Kidney (tissue), 14 donors: ENCODE data around the gene DCLK1. TPM values are rescaled to one million over a fixed set of nuclear protein-coding genes. Genes with fewer than 3 reads are reported as not detected.

Experiments
- DNase-seq, 5 donors: peaks; one replicate each; pipeline ENCODE4 v3.0.0-alpha.2; 2013 to 2020
- FAIRE-seq: peaks from 2 replicates; lab custom pipeline; 2012; peaks lifted over from hg19 to GRCh38; lab: Jason Lieb, UNC
- H3K27ac ChIP-seq, 2 donors: one replicate each; pipeline ENCODE4 v1.7.0; 2013; ENCODE audit warnings: low read depth in 2 of 2, low read length in 2 of 2, inconsistent platforms in 1 of 2
- H3K27me3 ChIP-seq: one replicate; pipeline ENCODE4 v1.7.1; 2013; ENCODE audit warnings: low read length, inconsistent platforms; ENCODE audit not compliant: control insufficient read depth, insufficient read depth
- H3K36me3 ChIP-seq, 3 donors: one replicate each; pipeline versions ENCODE4 v1.7.0 to v1.7.1; 2013; ENCODE audit warnings: low read length in 3 of 3, control low read depth in 1 of 3, inconsistent platforms in 1 of 3; ENCODE audit not compliant: insufficient read depth in 3 of 3, control insufficient read depth in 2 of 3
- H3K4me1 ChIP-seq, 3 donors: one replicate each; pipeline versions ENCODE4 v1.7.0 to v1.7.1; 2013; ENCODE audit warnings: low read length in 3 of 3, inconsistent platforms in 1 of 3, low read depth in 1 of 3; ENCODE audit not compliant: control insufficient read depth in 2 of 3, insufficient read depth in 2 of 3
- H3K4me3 ChIP-seq, 3 donors: one replicate each; pipeline versions ENCODE4 v1.7.0 to v1.8.1; 2013; ENCODE audit warnings: low read length in 3 of 3, control low read depth in 1 of 3, inconsistent platforms in 1 of 3
- H3K9ac ChIP-seq, 3 donors: one replicate each; pipeline versions ENCODE4 v1.7.0 to v1.7.1; 2013; ENCODE audit warnings: low read length in 3 of 3, control low read depth in 1 of 3, inconsistent platforms in 1 of 3
- H3K9me3 ChIP-seq, 3 donors: one replicate each; pipeline versions ENCODE4 v1.7.0 to v1.7.1; 2013; ENCODE audit warnings: low read length in 3 of 3, control low read depth in 1 of 3, inconsistent platforms in 1 of 3; ENCODE audit not compliant: control insufficient read depth in 2 of 3, insufficient read depth in 1 of 3
- intact Hi-C: fragments of 100-400 bp; cut with DNase I; formaldehyde crosslinking; loops from one replicate; pipeline ENCODE4 v1.11.1; 2022
- polyA plus RNA-seq: library from polyadenylated mRNA; stranded (reverse); fragments of 350-450 nt; fragmentation: Illumina TruSeq; extraction: RNeasy Lipid Tissue Mini Kit (QIAGEN cat#74804); gene quantifications from one replicate; pipeline ENCODE4 v1.2.3, GENCODE V29; 2014; ENCODE audit warnings: low read depth, low replicate concordance; ENCODE audit not compliant: insufficient read depth
- total RNA-seq: library from RNA; stranded (reverse); fragmentation: NEBNext Ultra II Directional; extraction: Animal tissue kit (Norgen Biotek cat#: 25700); gene quantifications from one replicate; pipeline ENCODE4 v1.2.1, GENCODE V29; 2021
- TF ChIP-seq, protein P1 (sequence below): IDR thresholded peaks from 3 replicates; pipeline ENCODE4 v1.5.1; 2012; ENCODE audit warnings: mild to moderate bottlenecking, moderate library complexity, borderline replicate concordance; ENCODE audit not compliant: insufficient read depth; ENCODE audit errors: extremely low read depth
- donor health status: control.
- donor health status: control.
- donor health status: control.
- donor health status: control.
- donor health status: control.
- donor health status: DM: yes; HTN: yes; CAD: no.
- donor health status: Normal renal cell carcinoma (clear cell type).

DCLK1 gene
- total and polyA plus RNA-seq, 2 donors from 2014 or later, result 0.73 to 8.3 TPM

DNA sequence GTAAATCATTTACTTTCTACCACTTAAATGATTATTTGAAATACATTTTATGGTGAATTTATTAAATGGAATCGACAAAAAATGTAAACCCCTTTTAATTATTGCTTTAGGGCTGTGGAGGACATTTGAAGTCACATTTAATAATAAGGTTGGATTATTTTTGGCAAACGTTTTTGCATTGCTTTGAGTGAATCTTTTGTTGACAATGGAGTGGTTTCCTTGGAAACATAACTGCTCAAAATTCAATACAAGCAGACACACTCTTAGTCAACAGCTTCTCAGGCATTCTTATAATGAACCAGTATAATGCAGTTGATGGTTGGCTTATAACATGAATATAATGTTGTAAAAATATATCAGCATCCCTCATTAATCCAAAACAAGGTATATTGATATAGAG lies 104.7 kb downstream of the DCLK1 start:
- intact Hi-C loops, result no loop called here

DNA sequence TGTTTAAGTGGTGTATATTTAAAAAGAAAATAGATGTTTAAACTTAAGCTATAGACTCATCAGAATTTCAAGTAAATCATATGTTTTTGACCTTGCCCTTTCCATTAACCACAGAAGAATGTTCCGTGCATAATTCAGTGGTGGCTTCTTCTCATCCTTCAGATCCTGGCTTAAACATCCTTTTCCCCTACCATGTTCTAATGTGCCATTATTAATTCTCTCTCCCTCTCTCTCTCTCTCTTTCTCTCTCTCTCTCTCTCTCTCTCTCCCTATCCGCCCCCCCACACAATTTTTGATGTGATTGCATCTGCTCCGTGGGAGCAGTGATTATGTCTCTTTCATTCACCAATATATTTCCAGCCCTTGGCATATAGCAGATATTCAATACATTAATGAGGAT lies 116.4 kb downstream of the DCLK1 start:
- no peak overlapping the region for H3K9ac ChIP-seq
- H3K9me3 ChIP-seq, result peaks cover 0 to under 1% (median 0%) of the 10 kb centered on the region in 3 donors
- no peak for FAIRE-seq
- intact Hi-C loops, result no loop called here
- no peak for DNase-seq
- no peaks in the 10 kb centered on the region for H3K36me3 ChIP-seq
- H3K27ac ChIP-seq, result no peak overlapping the region
- TF ChIP-seq, protein P1, sequence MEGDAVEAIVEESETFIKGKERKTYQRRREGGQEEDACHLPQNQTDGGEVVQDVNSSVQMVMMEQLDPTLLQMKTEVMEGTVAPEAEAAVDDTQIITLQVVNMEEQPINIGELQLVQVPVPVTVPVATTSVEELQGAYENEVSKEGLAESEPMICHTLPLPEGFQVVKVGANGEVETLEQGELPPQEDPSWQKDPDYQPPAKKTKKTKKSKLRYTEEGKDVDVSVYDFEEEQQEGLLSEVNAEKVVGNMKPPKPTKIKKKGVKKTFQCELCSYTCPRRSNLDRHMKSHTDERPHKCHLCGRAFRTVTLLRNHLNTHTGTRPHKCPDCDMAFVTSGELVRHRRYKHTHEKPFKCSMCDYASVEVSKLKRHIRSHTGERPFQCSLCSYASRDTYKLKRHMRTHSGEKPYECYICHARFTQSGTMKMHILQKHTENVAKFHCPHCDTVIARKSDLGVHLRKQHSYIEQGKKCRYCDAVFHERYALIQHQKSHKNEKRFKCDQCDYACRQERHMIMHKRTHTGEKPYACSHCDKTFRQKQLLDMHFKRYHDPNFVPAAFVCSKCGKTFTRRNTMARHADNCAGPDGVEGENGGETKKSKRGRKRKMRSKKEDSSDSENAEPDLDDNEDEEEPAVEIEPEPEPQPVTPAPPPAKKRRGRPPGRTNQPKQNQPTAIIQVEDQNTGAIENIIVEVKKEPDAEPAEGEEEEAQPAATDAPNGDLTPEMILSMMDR, result no peak
- H3K4me3 ChIP-seq, result no peak overlapping the region
- H3K4me1 ChIP-seq, result no peaks in the 10 kb centered on the region
- H3K27me3 ChIP-seq, result no peaks in the 10 kb centered on the region

More for the DNA sequence above, 104.7 kb downstream of the DCLK1 start:
- Histone ChIP-seq H3K36me3 (no peaks in the 10 kb centered on the region), H3K4me3 (no peak overlapping the region), H3K4me1 (peaks cover 0 to 2% (median 0%) of the 10 kb centered on the region in 3 donors), H3K9ac (no peak overlapping the region), H3K9me3 (no peaks in the 10 kb centered on the region), H3K27me3 (no peaks in the 10 kb centered on the region), H3K27ac (no peak overlapping the region)
- FAIRE-seq, result no peak
- peak in 1 of 5 donors; percentile 22 for DNase-seq
- TF ChIP-seq, protein P1, result no peak

DNA sequence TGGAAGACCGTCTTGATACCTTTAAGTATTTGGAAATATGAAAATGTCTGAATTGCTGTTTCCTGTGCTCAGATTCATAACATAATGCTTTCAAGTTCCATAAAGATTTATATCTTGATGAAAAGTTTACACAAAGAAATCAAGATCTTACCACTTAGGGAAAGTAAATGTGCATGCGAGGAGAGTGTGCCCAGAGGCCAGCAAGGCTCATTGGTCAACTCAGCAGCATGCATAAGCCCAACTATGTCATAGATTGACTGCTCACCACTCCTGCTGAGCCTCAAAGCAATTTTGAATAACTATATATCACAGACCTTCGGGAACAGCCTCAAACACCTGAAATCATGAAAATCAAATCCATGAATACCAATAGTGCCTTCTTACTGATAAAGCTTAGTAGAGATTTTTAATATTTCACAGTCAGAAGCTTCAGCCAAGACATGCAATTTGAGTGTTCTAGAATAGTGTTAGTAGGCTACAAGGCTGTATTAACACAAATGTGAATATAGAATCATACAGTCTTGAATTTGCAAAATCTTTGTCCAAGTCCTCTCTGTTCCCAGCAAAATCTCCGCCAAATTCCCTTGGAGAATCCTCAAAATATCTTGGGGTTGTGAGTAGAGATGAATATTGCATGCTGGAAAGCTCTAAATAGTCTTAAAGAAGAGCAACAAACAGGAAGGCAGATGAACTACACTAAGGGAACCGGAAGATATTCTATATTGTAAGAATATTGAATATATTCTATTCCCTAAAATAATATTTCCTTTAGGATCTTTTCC lies 124.1 kb downstream of the DCLK1 start:
- TF ChIP-seq, protein P1, result no peak
- no peaks in the 10 kb centered on the region for H3K9me3 ChIP-seq
- H3K27me3 ChIP-seq, result no peaks in the 10 kb centered on the region
- no peak overlapping the region for H3K4me3 ChIP-seq
- H3K27ac ChIP-seq, result no peak overlapping the region
- intact Hi-C loops, result no loop called here
- no peak for DNase-seq
- H3K4me1 ChIP-seq, result no peaks in the 10 kb centered on the region
- H3K9ac ChIP-seq, result no peak overlapping the region
- FAIRE-seq, result no peak
- H3K36me3 ChIP-seq, result no peaks in the 10 kb centered on the region
